Renal cortical epithelial cell (primary cell): ENCODE results near the gene PROSER2. TPM values are rescaled to one million over a fixed set of nuclear protein-coding genes. Genes with fewer than 3 reads are reported as not detected.
A peak's percentile ranks its signal among the peaks of the same experiment; 100 is the strongest.

Source experiments
- DNase-seq: peaks from one replicate; pipeline ENCODE4 v3.0.0-alpha.2; 2011; ENCODE audit warnings: low read depth
- total RNA-seq: library from RNA; depleted of rRNA; stranded (reverse); fragments of >200 nt; gene quantifications from 2 replicates; pipeline ENCODE4 v1.2.3, GENCODE V29; 2014

Gene PROSER2
- total RNA-seq, 1 donor from 2014 or later, result 60.9 TPM

- DNase-seq, result no peak
Observed at GRCh38 chr10:11804336-11804735, 18.8 kb upstream of the PROSER2 start.

- DNase-seq, result no peak
Observed at GRCh38 chr10:11805792-11806191, 17.4 kb upstream of the PROSER2 start.

- no peak for DNase-seq
Observed at GRCh38 chr10:11806706-11807105, 16.4 kb upstream of the PROSER2 start.

DNA sequence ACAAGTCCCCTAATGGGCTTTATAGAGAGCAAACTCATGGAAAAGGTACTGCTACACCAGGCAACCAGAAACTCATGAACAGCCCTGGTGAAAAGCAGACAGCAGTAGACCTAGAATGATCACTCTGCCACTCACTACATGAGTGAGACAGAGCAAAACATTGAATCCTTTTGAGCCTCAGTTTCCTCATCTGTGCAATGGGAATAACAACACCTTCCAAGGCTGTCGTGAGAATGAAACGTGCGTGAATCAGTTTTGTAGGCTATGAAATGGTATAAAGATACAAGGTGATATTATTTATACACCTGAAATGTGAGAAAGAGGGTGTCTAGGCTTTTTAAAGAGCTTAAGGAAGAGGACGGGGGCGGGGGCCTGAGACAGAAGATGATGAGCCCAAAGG, 14.3 kb upstream of the PROSER2 start:
- DNase-seq, result no peak

DNA sequence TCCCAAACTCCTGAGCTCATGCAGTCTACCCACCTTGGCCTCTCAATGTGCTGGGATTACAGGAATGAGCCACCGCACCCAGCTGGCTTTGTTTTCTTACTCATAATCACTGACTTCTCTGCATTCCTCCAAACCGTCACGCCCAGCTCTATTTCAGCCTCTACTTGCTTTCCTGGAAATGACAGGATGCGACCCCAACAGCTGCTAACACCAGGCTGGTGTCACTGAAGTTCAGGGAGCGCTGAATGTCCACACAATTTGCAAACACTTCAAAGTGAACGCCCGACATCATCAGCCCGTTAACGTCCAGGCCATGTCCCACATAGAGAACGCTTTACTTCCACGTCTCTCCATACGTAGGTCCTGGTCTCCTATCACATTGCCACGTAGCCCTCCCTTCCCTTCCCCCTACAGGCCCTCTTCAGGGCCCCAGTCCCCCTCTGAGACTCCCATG, 12.8 kb upstream of the PROSER2 start:
- DNase-seq, result peak; percentile 66

DNA sequence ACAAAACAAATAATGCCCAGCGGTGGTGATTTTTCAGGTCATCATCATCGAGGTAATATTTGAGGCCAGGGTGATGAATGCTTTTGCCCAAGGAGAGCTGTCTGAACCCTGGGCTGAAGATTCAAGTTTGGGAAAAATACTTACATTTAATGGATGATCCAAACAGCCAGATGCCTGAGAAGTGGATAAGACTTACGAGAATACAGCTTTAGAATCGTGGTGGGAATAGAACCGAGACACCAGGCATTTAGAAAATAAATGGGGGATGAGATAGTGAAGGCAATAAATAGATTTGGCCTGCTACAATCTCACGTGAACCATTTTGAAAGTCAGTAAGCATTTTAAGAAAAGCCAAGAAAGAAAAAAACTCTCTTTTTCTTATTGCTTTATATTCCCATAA, 12.2 kb upstream of the PROSER2 start:
- DNase-seq, result no peak

DNA sequence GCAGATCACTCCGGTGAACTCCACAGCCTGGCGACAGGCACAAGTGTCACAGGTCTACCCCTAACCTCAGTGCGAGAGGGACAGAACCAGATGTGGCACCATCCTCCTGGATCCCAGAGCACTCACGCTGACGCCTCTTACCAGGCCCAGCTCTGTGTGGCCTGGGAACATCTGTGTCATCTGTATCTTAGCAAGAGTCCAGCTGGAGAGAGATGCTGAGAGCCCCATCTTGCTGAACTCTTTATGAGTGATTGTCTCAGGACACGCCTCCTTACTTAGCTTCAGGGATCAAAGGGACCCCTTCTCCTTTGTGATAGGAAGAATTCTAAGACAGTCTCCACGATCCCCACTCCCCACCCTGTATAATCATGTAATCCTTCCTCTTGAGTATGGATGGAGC, 10.0 kb upstream of the PROSER2 start:
- no peak for DNase-seq

GRCh38 chr10:11813855-11814567, 9.1 kb upstream of the PROSER2 start:
- no peak for DNase-seq

- no peak for DNase-seq
Observed at GRCh38 chr10:11819027-11819426, 4.1 kb upstream of the PROSER2 start.

- no peak for DNase-seq
Observed at GRCh38 chr10:11822026-11822756, 965 bp upstream of the PROSER2 start.

- DNase-seq, result no peak
Observed at GRCh38 chr10:11822809-11823121, 391 bp upstream of the PROSER2 start.

- DNase-seq, result peak; percentile 43
Observed at GRCh38 chr10:11823989-11824346, 812 bp downstream of the PROSER2 start.

DNA sequence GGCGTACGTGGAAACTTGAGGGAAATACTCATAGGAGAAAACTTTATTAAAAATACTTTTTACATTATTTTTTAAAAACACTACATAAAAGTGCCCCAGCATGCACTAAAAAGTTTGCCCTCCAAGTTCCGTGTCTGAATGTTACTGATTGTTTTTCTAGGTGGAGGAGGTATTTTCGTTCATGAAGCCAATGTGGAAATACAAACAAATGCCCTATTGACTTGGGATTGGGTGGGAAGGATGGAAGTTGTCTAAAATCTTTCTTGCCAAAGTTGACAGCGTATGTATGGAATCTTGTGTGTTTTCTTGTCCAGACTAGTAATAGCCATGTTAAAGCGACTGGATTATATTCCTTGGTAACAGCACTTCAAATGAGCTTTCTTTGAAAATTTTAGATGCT, 1.2 kb downstream of the PROSER2 start:
- no peak for DNase-seq

GRCh38 chr10:11824825-11825224, 1.7 kb downstream of the PROSER2 start:
- DNase-seq, result no peak

GRCh38 chr10:11825796-11826414, 2.7 kb downstream of the PROSER2 start:
- no peak for DNase-seq

GRCh38 chr10:11827006-11827405, 3.9 kb downstream of the PROSER2 start:
- DNase-seq, result no peak

DNA sequence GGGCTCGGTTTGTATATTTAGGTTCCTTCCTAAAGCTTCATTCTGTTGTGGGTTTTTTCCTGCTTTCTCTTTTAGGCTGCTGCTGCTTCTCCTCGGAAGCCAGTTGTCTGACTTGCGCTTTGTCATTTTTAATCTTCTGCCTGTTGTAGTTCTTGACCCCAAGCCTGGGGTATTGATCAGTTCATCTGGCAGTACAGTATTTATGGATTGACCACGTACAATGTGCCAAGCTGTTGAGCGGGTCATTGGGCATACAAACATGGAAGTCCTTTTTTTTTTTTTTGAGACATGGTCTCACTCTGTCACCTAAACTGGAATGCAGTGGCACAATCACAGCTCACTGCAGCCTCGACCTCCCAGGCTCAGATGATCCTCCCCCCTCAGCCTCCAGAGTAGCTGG, 4.3 kb downstream of the PROSER2 start:
- DNase-seq, result no peak

- DNase-seq, result no peak
Observed at GRCh38 chr10:11828682-11829284, 5.6 kb downstream of the PROSER2 start.

DNA sequence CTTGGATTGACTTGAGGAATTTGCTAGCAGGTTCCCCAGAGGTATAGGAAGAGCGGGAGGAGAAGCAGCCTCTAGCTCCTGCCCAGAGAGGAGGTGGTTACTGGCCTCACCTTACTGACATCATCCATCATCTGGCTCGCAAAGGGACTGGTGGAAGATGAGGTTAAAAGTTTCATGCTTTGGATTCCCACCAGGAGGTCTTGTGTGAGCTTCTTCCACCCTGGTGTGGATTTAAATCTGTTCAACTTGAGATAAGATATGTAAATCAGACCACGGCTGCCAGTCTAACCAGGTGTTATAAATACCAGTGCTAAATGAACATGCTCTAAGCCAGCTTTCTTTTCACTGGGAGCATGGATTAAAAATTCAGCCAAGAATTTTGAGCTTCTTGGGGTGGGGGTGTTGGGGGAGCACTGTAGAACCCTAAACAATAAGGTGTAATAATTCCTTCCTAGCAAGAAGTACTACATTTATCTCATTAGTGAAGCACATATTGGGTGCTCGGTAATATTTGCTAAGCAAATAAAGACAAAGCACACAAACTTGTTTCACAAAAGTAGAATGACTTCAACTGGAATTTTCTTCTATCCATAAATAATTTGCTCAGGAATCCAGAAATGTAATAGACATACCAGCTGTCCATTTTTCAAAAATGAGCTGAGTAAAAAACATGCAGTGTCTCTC, 7.8 kb downstream of the PROSER2 start:
- peak; percentile 30 for DNase-seq

GRCh38 chr10:11831520-11831951, 8.4 kb downstream of the PROSER2 start:
- DNase-seq, result no peak

GRCh38 chr10:11832042-11832441, 8.9 kb downstream of the PROSER2 start:
- DNase-seq, result peak; percentile 79

DNA sequence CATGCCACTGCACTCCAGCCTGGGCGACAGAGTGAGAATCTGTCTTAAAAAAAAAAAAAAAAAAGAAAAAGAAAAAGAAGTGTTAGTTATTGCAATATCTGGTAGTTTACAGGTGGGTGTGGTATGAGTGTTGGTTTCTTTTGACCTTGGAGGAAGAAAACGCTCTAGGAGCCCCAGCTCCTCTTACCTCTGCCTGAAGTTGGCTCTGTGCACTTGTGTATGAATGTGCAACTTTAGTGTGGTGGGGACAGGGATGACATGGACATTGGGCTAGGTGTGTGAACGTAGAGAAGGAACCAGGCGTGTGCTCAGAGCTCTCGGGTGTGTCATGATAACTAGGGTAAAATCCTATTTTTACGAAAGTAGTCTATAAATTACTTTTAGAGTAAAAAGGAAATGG, 11.9 kb downstream of the PROSER2 start:
- no peak for DNase-seq
